SU-DHL-6 (cell line): ENCODE data around the gene DENND2C.

Source experiments
- H2AFZ ChIP-seq: fragments of 200-600 bp; sonication (generic); 2 replicates; pipeline ENCODE4 v1.6.1; 2014; ENCODE audit warnings: low read depth, mild to moderate bottlenecking, moderate library complexity, mixed read lengths, antibody characterized with exemption, low read length; ENCODE audit not compliant: severe bottlenecking
- H3F3A ChIP-seq: fragments of 200-600 bp; shearing (Covaris generic); 2 replicates; pipeline ENCODE4 v1.6.0; 2016; ENCODE audit warnings: antibody characterized with exemption, mild to moderate bottlenecking; ENCODE audit not compliant: insufficient read depth
- H3K27ac ChIP-seq: fragments of 200-600 bp; sonication (generic); 2 replicates; pipeline ENCODE4 v1.5.1; 2016; ENCODE audit warnings: low read depth, mild to moderate bottlenecking, low read length, moderate library complexity, mixed read lengths
- H3K27me3 ChIP-seq: fragments of 200-600 bp; sonication (generic), shearing (Covaris generic); 2 replicates; pipeline ENCODE4 v1.6.0; 2014; ENCODE audit warnings: mild to moderate bottlenecking, low read length
- H3K36me3 ChIP-seq: fragments of 200-600 bp; sonication (generic); 2 replicates; pipeline ENCODE4 v1.6.1; 2014; ENCODE audit warnings: mild to moderate bottlenecking, low read length, mixed read lengths
- H3K4me2 ChIP-seq: fragments of 300-600, 200-600 bp; shearing (Covaris generic), sonication (generic); 2 replicates; pipeline ENCODE4 v1.6.0; 2014; ENCODE audit warnings: low read length, low read depth, mild to moderate bottlenecking; ENCODE audit not compliant: poor library complexity, severe bottlenecking
- H3K4me3 ChIP-seq: fragments of 200-600 bp; sonication (generic); 2 replicates; pipeline ENCODE4 v1.5.1; 2014; ENCODE audit warnings: antibody characterized with exemption, low read length, mild to moderate bottlenecking, mixed read lengths; ENCODE audit not compliant: insufficient read depth, poor library complexity, severe bottlenecking
- H3K79me2 ChIP-seq: fragments of 200-600 bp; sonication (generic); 2 replicates; pipeline ENCODE4 v1.6.1; 2014; ENCODE audit warnings: mild to moderate bottlenecking, low read length, moderate library complexity; ENCODE audit not compliant: insufficient read depth
- H3K9ac ChIP-seq: fragments of 200-600 bp; sonication (generic); 2 replicates; pipeline ENCODE4 v1.7.0; 2014; ENCODE audit warnings: mild to moderate bottlenecking, low read length
- H3K9me2 ChIP-seq: fragments of 200-600 bp; sonication (generic); replicated peaks from 2 replicates; pipeline ENCODE4 v1.6.1; 2014; ENCODE audit warnings: low read length; ENCODE audit not compliant: insufficient read depth
- H3K9me3 ChIP-seq: fragments of 200-600 bp; sonication (generic); 2 replicates; pipeline ENCODE4 v1.6.1; 2014; ENCODE audit warnings: low read length, mixed read lengths; ENCODE audit not compliant: insufficient read depth
- H4K20me1 ChIP-seq: fragments of 200-600 bp; sonication (generic); 2 replicates; pipeline ENCODE4 v1.6.1; 2014; ENCODE audit warnings: low read depth, mild to moderate bottlenecking, antibody characterized with exemption, low read length, moderate library complexity, mixed read lengths
- CTCF ChIP-seq: fragments of 200-600 bp; sonication (generic); IDR thresholded peaks from one replicate; pipeline ENCODE4 v1.5.1; 2017; ENCODE audit warnings: antibody characterized with exemption, mild to moderate bottlenecking, low read length, moderate library complexity; ENCODE audit not compliant: insufficient read depth, poor library complexity, severe bottlenecking
- EZH2phosphoT487 ChIP-seq: fragments of 200-600 bp; sonication (generic), shearing (Covaris generic); conservative IDR thresholded peaks from 2 replicates; pipeline ENCODE4 v1.6.1; 2018; ENCODE audit warnings: mild to moderate bottlenecking, antibody characterized with exemption, low read length, moderate library complexity, mixed read lengths

DENND2C gene

DNA sequence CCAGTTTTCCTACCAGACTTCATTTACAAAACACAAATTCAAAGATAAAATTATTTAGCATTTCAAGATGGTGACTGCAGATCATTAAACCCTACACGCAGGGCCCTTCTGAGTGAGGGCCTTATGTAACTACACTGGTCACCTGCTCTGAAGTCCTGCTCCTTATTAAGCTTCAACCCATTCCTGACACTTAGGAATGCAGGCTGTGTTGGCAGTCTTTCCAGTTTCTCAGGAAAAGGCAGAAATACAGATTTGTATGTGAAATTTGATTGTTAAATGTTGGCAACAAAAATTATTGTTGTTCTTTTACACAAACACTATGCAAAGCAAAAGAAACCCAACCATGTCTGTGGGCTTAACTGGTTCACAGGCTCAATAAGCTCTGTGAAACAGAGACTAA lies 62.6 kb downstream of the DENND2C start:
- Histone ChIP-seq H3K27me3 (no peaks in the 10 kb centered on the region), H3F3A (no peaks in the 10 kb centered on the region), H3K79me2 (no peaks in the 10 kb centered on the region), H3K4me3 (no peak overlapping the region), H4K20me1 (no peaks in the 10 kb centered on the region), H3K4me2 (no peak overlapping the region), H3K9me3 (no peaks in the 10 kb centered on the region), H3K9ac (no peak overlapping the region), H3K36me3 (no peaks in the 10 kb centered on the region), H2AFZ (no peak overlapping the region), H3K9me2 (no peaks in the 10 kb centered on the region), H3K27ac (no peak overlapping the region)
- TF ChIP-seq EZH2phosphoT487 (no peak), CTCF (no peak)

DNA sequence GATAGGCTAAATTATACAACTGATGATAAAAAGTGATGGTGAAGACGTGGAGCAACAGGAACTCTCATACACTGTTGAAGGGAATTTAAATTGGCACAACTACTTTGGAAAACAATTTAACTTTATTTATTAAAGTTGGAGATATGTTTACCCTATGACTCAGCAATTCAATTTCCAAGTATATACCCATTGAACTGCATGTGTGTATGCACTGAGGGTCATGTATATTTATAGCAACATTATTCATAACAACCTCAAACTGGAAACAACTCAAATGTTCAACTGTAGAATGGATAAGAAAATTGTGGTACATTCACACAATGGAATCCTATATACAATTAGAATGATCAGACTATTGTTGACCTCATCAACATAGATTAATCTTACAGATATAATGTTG lies 71.9 kb downstream of the DENND2C start:
- Histone ChIP-seq H4K20me1 (no peaks in the 10 kb centered on the region), H3K79me2 (no peaks in the 10 kb centered on the region), H3K9me3 (no peaks in the 10 kb centered on the region), H3K27ac (no peak overlapping the region), H3K27me3 (no peaks in the 10 kb centered on the region), H3K9me2 (no peaks in the 10 kb centered on the region), H3K4me2 (no peak overlapping the region), H3K4me3 (no peak overlapping the region), H3K36me3 (no peaks in the 10 kb centered on the region), H3K9ac (no peak overlapping the region), H2AFZ (no peak overlapping the region), H3F3A (no peaks in the 10 kb centered on the region)
- TF ChIP-seq CTCF (no peak), EZH2phosphoT487 (no peak)

DNA sequence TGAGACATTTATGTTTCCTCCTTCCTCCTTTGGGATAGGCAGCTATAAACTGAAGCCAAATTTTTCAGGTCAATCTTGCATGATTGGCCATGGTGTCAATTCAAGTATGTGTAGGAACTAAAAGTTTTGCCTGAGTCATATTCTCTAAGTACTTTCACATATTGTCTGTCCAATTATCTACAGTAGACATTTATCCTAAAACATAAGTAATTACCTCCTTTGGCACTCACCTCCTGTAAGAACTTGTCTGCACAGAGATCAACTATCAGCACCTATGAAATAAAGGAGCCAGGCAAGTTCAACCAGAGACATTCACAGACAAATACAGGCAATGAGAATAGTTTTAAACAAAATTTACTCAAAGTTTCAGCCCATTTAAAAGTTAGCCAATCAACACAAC lies 74.2 kb downstream of the DENND2C start:
- Histone ChIP-seq H3F3A (no peaks in the 10 kb centered on the region), H3K36me3 (no peaks in the 10 kb centered on the region), H2AFZ (no peak overlapping the region), H3K9me3 (no peaks in the 10 kb centered on the region), H4K20me1 (no peaks in the 10 kb centered on the region), H3K79me2 (no peaks in the 10 kb centered on the region), H3K27me3 (no peaks in the 10 kb centered on the region), H3K4me2 (no peak overlapping the region), H3K9me2 (no peaks in the 10 kb centered on the region), H3K27ac (no peak overlapping the region), H3K4me3 (no peak overlapping the region), H3K9ac (no peak overlapping the region)
- TF ChIP-seq CTCF = no peak
- TF ChIP-seq EZH2phosphoT487 = no peak

DNA sequence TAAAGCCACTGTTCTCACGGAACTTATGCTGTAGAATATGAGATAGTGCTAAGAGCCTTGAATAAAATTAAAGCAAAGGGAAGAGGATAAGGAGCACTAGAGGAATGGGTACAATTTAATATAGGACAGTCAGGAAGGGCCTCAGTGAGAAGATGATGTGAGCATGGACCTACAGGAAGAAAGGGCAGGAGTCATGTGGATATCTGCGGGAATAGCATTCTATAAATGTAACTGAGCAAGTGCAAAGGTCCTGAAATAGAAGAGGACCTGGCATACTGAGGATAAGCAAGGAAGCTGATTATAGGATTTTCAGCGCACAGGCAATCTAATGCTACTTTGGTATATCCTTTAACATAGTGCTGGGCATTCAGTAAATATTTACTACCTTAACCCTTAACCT lies 75.8 kb downstream of the DENND2C start:
- H3K79me2 ChIP-seq = no peaks in the 10 kb centered on the region
- no peak overlapping the region for H2AFZ ChIP-seq
- H3K4me2 ChIP-seq = no peak overlapping the region
- H3F3A ChIP-seq = no peaks in the 10 kb centered on the region
- no peaks in the 10 kb centered on the region for H3K9me2 ChIP-seq
- no peak overlapping the region for H3K27ac ChIP-seq
- no peak overlapping the region for H3K4me3 ChIP-seq
- no peaks in the 10 kb centered on the region for H4K20me1 ChIP-seq
- no peaks in the 10 kb centered on the region for H3K27me3 ChIP-seq
- TF ChIP-seq CTCF (no peak), EZH2phosphoT487 (no peak)
- no peaks in the 10 kb centered on the region for H3K9me3 ChIP-seq
- H3K9ac ChIP-seq = no peak overlapping the region
- H3K36me3 ChIP-seq = no peaks in the 10 kb centered on the region
